HG02610 (cell line): ENCODE measurements around the gene IL10RA.

Experiments used
- ATAC-seq: cut with Tn5 transposase; IDR thresholded peaks from one replicate; pipeline ENCODE4 v1.9.1; 2021; ENCODE audit warnings: mild to moderate bottlenecking, moderate library complexity; ENCODE audit not compliant: unreplicated experiment

Gene IL10RA

DNA sequence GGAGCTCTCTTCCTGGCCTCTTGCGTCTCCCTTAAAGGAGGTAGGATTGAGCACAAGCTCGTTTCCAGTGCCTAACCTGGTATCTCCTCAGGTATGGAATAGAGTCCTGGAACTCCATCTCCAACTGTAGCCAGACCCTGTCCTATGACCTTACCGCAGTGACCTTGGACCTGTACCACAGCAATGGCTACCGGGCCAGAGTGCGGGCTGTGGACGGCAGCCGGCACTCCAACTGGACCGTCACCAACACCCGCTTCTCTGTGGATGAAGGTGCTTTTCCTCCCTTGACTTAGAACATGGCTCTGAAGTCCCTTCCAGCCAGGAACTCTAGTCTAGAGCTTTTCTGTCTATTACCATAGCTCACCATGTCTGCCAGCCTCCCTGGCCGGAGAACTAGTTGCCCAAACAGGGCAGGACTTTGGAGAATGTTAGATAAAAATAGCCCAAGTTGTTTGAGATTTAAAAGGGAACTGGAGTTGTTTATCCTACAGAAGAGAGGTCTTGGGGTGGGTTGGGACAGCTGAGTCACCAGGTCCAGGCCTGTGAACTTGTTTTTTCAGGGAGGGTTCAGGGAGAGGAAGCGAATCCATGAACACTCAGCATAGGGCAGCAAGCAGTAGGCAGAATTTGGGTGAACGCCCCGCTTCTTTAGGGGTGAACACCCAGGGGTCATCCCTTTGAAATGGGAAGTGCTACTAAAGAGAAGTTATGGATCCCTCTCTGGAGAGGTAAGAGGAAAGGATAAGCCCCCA lies 3.3 kb downstream of the IL10RA start:
- ATAC-seq, result no peak

DNA sequence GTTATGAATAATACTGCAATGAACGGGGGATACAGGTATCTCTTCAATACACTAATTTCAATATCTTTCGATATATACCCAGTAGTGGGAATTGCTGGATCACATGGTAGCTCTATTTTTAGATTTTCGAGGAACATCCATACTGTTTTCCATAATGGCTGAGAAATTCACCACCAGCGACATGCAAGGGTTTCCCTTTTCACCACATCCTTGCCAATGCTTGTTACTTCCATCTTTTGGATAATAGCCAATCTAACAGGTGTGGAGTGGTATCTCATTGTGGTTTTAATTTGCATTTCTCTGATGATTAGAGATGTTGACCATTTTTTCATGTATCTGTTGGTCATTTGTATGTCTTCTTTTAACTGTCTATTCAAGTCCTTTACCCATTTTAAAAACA lies 5.9 kb downstream of the IL10RA start:
- ATAC-seq, result no peak

DNA sequence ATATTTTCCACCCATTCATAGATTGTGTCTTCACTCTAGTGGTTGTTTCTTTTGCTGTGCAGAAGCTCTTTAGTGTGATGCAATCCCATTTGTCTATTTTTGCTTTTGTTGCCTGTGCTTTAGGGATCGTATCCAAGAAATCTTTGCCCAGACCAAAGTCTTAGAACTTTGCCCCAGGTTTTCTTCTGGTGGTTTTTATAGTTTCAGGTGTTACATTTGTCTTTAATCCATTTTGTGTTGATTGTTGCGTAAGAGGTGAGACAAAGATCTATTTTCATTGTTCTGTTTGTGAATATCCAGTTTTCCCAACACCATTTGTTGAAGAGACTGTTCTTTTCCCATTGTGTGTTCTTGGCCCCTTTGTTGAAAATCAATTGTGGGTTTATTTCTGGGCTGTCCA lies 6.4 kb downstream of the IL10RA start:
- ATAC-seq, result no peak

DNA sequence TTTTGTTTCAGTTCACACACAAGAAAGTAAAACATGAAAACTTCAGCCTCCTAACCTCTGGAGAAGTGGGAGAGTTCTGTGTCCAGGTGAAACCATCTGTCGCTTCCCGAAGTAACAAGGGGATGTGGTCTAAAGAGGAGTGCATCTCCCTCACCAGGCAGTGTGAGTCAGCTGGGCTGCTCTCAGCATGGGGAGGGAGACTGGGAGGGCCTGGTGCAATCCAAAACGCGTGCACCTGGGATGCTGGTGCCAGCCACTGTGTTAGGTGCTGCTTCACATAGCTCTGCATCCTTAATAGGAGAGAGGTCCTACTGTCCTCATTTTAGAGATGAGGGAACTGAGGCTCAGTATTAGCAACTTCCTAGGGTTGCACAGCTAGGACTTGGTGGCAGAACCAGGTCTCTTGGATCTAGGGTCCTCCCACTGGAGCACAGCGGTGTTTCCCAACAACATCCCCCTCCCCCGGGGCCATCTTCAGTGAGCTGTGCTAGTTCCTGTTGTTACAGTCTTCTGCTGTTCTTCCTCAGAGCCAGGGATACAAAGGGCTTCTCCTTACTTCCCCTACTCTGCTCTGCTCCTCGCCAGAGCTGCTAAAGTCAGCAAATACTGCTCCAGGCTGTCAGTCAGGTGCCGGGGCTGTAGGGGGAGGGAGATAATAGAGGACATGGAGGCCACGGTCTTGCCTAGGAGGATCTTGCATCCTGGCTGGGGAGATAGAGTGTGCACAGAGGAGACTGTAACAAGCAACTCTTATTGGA lies 8.0 kb downstream of the IL10RA start:
- ATAC-seq, result no peak

DNA sequence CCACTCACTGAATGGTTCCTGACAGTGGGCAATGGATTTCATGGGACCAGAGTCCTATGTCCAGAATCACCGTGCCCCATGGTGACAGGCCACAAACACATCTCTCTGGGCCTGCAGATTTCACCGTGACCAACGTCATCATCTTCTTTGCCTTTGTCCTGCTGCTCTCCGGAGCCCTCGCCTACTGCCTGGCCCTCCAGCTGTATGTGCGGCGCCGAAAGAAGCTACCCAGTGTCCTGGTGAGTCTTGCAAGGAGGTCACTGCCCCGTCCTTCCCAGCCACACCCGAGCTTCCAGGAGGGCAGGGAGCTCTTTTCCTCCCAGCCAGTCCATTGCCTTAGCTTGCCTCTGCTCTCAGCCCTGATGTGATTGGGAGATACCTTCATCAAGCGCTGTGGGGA lies 9.3 kb downstream of the IL10RA start:
- ATAC-seq, result no peak

DNA sequence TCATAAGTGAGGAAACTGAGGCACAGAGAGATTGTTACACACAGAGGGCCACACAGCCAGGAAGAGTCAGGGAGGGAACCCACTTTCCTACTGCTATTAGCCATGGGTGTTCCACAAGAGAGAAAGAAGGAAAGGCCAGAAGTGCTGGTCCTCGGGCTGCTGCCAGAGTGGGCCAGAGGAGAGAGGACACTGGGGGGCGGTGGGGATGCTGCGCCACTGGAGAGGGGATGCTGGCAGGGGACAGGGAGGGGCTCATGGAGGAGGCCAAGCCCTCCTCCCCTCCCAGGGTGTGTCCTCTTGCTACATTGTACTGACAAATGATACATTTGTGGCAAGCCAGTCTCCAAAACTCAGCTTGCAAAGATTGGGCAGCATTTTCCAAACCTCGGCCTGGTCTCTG lies 9.9 kb downstream of the IL10RA start:
- ATAC-seq, result no peak

DNA sequence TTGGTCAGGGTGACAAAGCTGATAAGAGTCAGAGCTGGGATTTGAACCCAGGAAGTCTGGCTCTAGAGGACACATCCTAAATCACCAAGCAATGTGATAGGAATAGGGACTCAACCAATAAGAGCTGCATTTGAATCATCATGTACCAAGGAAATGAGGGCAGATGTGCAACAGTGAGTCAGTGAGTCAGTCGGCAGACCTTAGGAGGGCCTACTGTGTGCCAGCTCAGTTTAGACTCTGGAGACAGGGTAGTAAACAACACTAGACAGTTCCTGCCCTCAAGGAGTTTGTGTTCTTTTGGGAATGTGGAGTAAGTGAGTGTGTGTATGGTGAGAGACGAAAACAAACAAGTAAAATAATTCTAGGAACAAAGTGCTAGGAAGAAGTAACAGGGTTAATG lies 11.2 kb downstream of the IL10RA start:
- ATAC-seq, result no peak

DNA sequence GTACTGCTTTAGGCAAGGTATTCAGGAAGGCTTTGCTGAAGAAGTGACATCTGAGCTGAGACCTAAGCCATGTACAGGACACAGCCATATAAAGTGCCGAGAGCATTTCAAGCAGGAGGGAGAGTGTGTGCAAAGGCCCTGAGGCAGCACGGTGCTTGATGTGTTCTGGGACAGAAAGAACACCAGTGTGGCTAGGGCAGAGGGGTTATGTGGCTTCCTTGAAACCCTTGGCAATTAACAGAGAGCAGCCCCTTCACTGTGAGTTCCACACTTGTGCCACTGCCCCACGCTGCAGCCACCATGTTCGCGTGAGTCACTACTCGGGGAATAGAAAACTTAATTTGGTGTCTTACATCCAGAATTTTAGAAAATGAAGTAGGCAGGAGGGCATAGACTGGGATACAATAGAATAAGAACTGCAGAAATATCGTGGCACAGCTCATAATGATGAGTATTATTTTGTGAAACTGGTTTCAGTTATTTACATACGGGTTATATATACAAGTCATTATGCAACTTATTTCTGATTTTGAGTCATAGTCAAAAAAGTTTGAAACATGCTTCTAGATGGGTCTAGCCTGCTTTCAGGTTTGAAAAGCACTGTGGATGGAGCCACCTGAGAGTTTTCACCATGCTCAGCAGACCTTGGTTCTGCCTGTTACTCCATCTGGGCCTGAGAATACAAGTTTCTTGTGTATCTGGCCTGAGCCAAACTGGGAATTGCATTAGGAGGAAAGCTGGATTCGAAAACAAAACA lies 11.8 kb downstream of the IL10RA start:
- peak; percentile 72 for ATAC-seq

DNA sequence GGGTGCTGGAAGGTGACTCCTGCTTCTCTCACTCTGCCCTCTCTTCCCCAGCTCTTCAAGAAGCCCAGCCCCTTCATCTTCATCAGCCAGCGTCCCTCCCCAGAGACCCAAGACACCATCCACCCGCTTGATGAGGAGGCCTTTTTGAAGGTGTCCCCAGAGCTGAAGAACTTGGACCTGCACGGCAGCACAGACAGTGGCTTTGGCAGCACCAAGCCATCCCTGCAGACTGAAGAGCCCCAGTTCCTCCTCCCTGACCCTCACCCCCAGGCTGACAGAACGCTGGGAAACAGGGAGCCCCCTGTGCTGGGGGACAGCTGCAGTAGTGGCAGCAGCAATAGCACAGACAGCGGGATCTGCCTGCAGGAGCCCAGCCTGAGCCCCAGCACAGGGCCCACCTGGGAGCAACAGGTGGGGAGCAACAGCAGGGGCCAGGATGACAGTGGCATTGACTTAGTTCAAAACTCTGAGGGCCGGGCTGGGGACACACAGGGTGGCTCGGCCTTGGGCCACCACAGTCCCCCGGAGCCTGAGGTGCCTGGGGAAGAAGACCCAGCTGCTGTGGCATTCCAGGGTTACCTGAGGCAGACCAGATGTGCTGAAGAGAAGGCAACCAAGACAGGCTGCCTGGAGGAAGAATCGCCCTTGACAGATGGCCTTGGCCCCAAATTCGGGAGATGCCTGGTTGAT lies 12.6 kb downstream of the IL10RA start:
- ATAC-seq, result no peak

DNA sequence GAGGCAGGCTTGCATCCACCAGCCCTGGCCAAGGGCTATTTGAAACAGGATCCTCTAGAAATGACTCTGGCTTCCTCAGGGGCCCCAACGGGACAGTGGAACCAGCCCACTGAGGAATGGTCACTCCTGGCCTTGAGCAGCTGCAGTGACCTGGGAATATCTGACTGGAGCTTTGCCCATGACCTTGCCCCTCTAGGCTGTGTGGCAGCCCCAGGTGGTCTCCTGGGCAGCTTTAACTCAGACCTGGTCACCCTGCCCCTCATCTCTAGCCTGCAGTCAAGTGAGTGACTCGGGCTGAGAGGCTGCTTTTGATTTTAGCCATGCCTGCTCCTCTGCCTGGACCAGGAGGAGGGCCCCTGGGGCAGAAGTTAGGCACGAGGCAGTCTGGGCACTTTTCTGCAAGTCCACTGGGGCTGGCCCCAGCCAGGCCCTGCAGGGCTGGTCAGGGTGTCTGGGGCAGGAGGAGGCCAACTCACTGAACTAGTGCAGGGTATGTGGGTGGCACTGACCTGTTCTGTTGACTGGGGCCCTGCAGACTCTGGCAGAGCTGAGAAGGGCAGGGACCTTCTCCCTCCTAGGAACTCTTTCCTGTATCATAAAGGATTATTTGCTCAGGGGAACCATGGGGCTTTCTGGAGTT lies 13.3 kb downstream of the IL10RA start:
- no peak for ATAC-seq

DNA sequence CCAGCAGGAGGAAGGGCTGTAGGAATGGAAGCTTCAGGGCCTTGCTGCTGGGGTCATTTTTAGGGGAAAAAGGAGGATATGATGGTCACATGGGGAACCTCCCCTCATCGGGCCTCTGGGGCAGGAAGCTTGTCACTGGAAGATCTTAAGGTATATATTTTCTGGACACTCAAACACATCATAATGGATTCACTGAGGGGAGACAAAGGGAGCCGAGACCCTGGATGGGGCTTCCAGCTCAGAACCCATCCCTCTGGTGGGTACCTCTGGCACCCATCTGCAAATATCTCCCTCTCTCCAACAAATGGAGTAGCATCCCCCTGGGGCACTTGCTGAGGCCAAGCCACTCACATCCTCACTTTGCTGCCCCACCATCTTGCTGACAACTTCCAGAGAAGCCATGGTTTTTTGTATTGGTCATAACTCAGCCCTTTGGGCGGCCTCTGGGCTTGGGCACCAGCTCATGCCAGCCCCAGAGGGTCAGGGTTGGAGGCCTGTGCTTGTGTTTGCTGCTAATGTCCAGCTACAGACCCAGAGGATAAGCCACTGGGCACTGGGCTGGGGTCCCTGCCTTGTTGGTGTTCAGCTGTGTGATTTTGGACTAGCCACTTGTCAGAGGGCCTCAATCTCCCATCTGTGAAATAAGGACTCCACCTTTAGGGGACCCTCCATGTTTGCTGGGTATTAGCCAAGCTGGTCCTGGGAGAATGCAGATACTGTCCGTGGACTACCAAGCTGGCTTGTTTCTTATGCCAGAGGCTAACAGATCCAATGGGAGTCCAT lies 14.1 kb downstream of the IL10RA start:
- ATAC-seq, result no peak

DNA sequence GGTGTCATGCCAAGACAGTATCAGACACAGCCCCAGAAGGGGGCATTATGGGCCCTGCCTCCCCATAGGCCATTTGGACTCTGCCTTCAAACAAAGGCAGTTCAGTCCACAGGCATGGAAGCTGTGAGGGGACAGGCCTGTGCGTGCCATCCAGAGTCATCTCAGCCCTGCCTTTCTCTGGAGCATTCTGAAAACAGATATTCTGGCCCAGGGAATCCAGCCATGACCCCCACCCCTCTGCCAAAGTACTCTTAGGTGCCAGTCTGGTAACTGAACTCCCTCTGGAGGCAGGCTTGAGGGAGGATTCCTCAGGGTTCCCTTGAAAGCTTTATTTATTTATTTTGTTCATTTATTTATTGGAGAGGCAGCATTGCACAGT lies 14.6 kb downstream of the IL10RA start:
- ATAC-seq, result no peak

DNA sequence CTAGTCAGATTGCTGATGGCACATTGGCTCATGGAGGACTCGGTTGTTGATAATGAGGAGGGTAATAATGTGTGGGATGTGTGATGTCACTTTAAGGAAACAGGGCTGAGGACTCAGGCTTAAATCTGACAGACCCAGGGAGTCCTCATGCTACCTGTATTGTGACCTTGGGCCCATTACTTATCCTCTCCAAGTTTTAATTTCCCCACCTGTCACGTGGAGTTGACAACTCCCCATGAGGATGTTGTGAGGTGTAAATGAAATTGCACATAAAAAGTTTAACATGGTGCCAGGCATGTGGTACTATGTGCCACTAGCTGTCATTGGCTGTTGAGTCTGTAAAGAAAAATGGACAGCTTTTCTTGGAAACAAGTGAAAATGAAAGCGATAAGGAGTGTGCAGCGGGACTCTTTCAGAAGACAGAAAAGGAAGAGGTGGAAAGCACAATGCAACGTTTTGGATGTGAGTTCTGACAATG lies 15.3 kb downstream of the IL10RA start:
- ATAC-seq, result no peak

DNA sequence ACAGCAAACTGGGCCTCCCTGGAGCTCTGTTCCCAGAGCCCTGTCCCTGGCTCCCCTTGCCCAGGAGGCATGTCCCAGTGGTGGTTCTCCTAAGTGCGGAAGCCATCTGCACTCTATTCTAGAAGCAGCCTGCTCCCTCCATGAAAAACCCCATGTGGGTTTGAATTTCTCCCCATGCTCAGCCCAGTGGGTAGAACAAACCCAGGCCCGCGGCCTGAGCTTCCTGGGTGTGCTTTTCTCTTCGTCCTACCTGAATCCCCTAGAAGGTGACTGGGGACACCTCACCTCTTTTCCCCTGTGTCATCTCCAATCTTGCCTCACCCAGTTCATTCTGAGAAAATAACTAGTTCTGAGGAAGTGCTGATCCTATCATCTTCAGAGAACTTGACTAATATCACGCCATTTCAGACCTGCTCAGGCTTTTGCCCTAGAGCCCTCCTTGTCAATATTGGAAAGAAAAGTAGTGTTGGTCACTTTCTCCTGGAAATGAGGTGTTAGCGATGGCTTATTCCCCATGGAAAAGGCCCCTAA lies 15.9 kb downstream of the IL10RA start:
- no peak for ATAC-seq

DNA sequence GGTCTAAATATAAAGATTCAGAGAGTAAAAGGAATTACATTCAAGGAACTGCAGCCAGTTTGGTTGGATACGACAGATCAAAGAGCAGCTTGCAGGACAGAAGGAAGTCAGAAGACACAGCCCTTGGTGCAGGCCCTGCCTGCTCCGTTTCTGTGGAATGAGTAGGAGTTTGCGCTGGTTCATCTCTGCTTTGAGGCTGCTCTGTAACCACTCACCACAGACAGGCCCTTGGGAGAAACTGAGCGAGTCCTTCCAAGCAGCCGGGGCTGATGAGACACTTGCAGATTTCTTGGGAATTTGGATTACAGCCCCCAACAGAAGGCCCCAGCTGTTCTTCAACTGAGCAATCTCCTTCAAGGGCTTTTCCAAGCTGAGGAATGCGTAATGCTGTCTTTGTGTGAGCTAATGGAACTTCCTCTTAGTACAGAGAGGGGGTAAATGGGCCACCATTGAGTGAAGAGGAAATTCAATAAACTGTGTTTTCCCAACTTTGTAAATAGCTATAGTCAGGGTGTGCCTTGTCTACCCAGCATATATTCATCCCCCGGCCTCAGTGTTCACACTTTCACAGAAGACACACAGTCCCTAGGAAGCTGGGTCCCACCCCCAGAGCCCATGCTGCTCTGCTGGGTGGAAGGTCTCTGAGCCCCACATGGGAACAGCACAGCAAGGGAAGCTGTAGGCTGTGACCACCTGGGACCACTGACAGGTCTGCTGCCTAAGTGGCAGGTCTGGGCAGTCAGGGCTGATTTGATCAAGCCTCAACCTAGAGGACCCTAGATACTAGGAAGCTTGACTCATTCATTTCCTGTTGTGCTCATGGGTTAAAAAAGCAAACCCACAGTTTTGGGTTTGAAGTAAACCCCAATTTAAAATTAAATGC lies 16.6 kb downstream of the IL10RA start:
- ATAC-seq, result no peak

DNA sequence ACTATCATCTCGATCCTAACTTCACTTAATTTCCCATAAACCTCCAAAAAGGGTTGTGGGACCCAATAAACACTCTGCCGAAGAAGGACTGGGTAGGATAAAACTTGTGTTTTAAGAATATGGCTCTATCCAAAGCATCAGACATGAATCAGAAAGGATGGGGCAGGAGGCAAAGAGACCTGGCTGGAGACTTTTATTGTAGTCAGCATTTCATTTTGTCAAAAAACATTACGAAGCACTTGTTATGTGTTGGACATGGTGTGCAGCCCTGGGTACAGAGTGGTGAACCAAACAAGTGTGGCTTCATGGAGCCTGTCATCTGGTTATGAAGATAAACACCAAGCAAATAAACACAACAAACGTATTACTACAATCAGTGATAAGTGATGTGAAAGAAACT lies 17.3 kb downstream of the IL10RA start:
- no peak for ATAC-seq

DNA sequence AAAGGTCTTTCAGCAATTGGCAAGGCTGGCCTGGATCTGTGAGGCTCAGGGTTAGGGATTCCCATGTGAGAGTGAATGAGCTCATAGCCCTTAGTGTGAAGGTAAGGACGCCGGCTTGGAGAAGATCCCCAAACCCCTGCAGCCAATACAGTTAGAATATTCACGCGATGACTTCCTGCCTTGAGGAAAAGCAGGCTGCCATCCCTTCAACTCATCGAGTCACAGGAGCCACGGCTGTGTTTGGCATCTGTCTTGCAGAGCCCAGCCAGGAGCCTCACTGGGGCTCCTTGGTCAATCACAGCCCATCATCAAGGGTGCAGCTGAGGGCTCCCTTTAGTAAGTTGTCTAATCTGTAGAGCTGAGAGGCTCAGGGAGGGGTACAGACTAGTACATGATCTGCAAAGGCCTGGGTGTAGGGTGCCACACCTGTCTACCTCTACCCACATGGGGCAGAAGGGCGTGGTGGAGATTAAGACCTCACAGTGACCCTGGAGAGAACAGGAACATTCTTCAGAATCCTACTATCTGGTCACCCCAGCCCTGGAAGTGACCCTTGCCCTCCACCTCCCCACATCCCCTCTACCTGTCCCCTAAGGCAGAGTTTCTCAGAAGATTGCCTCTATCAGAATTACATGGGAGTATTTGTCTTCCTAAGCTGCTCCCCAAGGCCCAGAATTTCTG lies 18.5 kb downstream of the IL10RA start:
- no peak for ATAC-seq
